ENCODE measurements around the gene AP5S1. TPM values are rescaled to one million over a fixed set of nuclear protein-coding genes. Genes with fewer than 3 reads are reported as not detected.

Gene AP5S1
- total RNA-seq, 2 experiments from 2014 or later: 13.8 to 15.5 TPM

Other genes with a start within 250 kb of the AP5S1 start
- not detected for gene GFRA4, start 157.1 kb upstream of the AP5S1 start, total RNA-seq
- not detected for gene ADAM33, start 138.5 kb upstream of the AP5S1 start, total RNA-seq
- gene SIGLEC1, start 107.9 kb upstream of the AP5S1 start, total RNA-seq: not detected
- gene HSPA12B, start 87.9 kb upstream of the AP5S1 start, total RNA-seq: not detected
- gene ADISSP, start 52.8 kb upstream of the AP5S1 start, total RNA-seq: 10 to 100 TPM; 32.5 to 37.0 TPM
- gene SPEF1, start 39.1 kb upstream of the AP5S1 start, total RNA-seq: under 1 TPM in 1 of 2 experiments, not detected in 1; 0.18 TPM
- gene CENPB, start 33.8 kb upstream of the AP5S1 start, total RNA-seq: 10 to 100 TPM; 76.5 to 76.8 TPM
- gene CDC25B, start 24.2 kb upstream of the AP5S1 start, total RNA-seq: 100 to 1,000 TPM; 194 to 312 TPM
- gene MAVS, start 26.3 kb downstream of the AP5S1 start, total RNA-seq: 10 to 100 TPM; 29.7 to 37.4 TPM
- 10 to 100 TPM; 77.3 to 82.3 TPM for gene PANK2, start 68.8 kb downstream of the AP5S1 start, total RNA-seq
- gene RNF24, start 195.0 kb downstream of the AP5S1 start, total RNA-seq: 10 to 100 TPM; 10.5 to 13.6 TPM